ELF-1 (cell line): ENCODE measurements around the gene GRIN2C.
"Not testable (repeated sequence)": the region's sequence is repeated elsewhere in the genome, so short reads cannot be mapped to it uniquely, and the experiment has no call there.

Experiments used
- DNase-seq: peaks from one replicate; pipeline ENCODE4 v3.0.0-alpha.2; 2016; ENCODE audit warnings: low read depth, low spot score

Gene GRIN2C

GRCh38 chr17:74859459-74860228 lies at the start of gene GRIN2C:
GRIN2C (minus strand) TSS chr17:74859885; CDS start chr17:74855092, 4,793 bp downstream.
- DNase-seq = no peak

- not testable (repeated sequence) for DNase-seq
Measured at GRCh38 chr17:74909097-74909496, 49.4 kb upstream of the GRIN2C start.

GRCh38 chr17:74907012-74907411 lies 47.3 kb upstream of the GRIN2C start:
- no peak for DNase-seq

DNA sequence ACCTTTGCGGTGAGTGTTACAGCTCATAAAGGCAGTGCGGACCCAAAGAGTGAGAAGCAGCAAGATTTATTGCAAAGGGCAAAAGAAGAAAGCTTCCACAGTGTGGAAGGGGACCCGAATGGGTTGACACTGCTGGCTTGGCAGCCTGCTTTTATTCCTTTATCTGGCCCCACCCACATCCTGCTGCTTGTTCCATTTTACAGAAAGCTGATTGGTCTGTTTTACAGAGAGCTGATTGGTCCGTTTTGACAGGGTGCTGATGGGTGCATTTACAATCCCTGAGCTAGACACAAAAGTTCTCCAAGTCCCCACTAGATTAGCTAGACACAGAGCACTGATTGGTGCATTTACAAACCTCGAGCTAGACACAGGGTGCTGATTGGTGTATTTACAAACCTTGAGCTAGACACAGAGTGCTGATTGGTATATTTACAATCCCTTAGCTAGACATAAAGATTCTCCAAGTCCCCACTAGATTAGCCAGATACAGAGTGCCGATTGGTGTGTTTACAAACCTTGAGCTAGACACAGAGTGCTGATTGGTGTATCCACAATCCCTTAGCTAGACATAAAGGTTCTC lies 46.6 kb upstream of the GRIN2C start:
- DNase-seq = not testable (repeated sequence)

GRCh38 chr17:74904687-74905409 lies 45.2 kb upstream of the GRIN2C start:
- no peak for DNase-seq

DNA sequence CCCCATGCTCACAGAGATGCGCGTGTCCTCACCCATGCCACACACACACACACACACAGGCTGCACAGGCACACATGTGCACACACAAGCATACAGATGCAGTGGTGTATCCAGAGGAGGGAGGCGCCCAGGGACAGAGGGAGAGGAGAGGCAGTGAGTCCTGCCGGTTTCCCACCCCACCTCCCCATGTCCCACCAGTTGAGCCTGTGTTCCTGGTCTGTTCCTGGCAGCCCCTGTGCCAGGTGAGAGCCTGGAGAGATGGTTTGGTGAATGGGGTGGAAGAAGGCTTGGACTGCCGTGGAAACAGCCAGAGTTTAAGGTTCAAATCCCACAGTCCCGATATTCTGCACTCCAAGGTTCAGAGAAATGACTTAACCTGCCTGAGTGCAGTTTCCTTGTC lies 44.0 kb upstream of the GRIN2C start:
- DNase-seq = no peak

GRCh38 chr17:74903034-74903433 lies 43.3 kb upstream of the GRIN2C start:
- no peak for DNase-seq

DNA sequence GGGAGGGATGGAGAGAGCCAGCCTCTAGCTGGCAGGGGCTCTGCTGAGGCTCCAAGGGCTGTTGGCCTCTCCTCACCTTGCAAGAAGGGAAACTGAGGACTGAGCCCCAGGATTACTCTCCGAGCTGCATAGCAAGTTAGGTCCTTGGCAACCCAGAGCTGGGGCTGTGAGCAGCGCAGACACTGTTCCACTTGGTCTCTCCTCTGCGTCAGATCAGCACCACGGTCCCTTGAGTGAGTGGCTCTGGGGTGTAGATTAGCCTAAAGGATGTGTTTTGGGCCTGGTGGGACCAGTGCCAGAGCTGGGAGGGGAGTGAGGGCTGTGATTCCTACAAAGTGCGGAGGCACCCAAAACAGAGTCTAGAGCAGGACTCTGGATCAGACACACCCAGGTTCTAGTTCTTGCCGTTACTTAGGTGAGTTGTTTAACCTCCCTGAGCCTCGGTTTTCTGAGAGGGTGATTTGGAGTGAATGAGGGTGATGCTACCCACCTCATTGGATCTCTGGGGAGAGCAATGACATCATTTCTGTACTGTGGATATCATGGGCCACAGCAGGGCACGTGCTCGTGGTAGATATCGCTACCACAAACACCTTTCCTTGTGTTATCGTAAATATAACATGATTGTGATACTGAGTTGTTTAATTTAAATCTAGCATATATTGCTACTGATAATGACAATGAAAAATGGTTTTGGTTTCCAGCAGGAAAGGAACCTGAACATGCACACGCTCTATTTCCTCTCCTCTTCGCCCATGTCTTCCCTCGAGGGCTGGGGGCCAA lies 41.9 kb upstream of the GRIN2C start:
- DNase-seq = no peak

GRCh38 chr17:74900208-74900607 lies 40.5 kb upstream of the GRIN2C start:
- no peak for DNase-seq

DNA sequence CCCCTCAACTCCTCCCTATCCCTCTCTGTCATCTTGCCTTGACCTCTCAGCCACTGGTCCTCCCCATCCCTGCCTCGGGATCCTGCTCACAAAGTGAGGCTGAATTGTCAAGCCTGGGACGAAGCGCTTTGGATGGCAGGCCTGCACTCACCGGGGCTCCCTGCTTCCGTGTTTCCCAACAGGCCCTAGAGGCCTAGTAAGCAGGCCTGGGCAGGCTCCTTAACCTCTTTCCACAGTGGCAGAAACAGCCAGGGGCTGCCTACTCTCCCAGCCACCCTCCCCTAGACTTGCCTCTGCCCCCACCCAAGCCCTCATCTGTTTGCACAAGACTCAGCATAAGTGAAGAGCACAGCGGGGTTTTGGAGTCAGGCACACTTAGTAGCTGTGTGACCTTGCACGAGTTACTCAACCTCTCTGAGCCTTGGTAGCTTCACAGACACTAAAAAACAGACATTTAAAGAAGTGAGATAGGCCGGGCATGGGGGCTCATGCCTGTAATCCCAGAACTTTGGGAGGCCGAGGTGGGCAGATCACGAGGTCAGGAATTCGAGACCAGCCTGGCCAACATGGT lies 38.8 kb upstream of the GRIN2C start:
- no peak for DNase-seq

GRCh38 chr17:74893936-74894671 lies 34.4 kb upstream of the GRIN2C start:
- no peak for DNase-seq

- no peak for DNase-seq
Measured at GRCh38 chr17:74892974-74893911, 33.6 kb upstream of the GRIN2C start, which contains the start of gene FADS6. FADS6 (minus strand) TSS chr17:74893633; CDS start chr17:74893595, 38 bp downstream.

DNA sequence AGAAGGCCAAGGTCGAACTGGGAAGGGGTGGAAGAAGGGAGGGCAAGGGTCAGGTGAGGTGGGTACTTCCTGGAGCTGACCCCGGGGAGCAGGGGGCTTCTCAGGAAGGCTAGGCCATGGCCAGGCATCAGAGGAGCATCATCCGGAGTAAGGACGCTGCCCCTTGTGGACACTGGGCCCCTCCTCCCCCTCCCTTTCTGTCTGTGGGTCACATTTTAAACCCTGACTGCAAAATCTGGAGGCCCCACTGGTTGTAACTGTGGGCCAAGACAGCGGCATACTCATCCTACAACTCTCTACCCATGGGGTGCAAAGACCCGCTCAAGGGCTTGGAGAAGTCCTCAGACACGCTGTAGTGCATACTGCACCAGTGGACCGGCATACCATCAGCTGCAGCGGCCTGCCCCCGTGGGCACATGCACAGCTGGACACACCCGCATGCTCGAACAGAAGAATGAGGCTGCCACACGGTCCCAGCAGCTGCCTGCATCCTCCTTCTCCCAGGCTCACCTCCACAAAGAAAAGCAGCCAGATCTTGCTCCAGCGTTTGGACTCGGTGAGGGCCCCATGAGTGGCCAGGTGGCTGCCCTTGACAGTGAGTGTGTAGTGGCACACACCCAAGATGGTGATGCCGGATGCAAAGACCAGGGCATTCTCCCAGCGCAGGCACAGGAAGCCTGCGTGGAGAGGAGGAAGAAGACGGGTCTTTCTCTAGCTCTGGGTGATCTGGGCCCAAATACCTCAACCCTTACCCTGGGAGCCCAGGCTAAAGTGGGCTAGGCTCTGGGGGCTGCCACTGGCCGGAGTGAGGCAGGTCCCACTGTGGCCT lies 32.5 kb upstream of the GRIN2C start:
- DNase-seq = no peak

DNA sequence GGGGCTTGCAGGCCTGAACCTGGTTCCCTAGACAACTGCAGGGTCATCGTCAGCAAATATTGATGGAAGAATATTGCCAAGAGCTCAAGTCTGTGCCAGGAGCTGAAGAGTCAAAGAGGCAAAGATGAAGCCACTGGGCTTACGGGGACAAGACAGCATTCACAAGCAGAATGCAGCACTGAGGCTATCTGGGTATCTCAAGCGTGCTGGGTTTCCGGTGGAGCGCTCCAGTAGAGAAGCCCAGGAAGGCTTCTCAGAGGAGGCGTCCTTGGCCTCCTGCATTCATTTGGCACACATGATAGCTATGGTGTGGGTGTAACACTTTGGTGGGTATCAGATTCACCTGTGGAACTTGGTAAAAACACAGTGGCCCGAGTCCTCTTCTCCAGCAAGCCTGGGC lies 30.9 kb upstream of the GRIN2C start:
- DNase-seq = no peak

- no peak for DNase-seq
Measured at GRCh38 chr17:74888469-74888868, 28.8 kb upstream of the GRIN2C start.

DNA sequence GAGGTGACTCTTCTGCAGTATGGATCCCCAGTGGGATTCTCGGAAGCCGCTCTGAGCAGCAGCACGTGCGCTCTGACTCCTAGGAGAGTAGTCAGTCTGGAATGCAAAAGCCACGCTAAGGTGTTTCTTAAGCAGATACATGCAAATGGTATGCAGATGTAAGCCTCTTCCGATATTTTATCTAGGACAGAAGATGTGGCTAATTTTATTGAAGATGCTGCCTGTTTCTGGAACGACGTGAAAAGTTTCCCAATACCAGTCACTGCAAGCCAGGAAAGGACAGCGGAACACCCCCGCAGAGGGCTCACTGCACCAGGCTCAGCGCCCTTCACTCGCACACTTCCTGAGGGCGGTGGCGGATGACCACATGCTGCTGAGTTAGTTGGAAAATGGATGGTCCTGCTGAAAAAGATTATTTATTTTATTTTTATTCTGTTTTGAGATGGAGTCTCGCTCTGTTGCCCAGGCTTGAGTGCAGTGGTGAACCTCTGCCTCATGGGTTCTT lies 23.6 kb upstream of the GRIN2C start:
- no peak for DNase-seq

GRCh38 chr17:74882517-74883240 lies 23.0 kb upstream of the GRIN2C start:
- DNase-seq = no peak

DNA sequence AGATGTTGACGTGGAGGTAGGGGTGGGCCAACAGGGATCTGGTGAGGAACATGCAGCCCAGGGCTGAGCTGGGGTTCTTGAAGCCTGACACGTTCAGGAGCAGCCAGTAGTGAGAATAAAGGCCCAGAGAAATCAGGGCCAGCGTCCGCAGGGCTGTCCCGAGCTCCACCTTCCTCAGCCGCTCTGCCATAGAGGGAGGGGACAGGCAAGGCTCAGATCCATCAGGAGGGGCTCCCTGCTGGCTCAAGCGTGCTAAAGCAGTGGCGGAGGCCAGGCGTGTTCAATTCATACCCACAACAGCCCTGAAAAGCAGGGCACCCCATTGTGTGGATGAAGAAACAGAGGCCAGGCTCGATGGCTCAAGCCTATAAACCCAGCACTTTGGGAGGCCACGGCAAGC lies 21.4 kb upstream of the GRIN2C start:
- DNase-seq = peak; percentile 45
